ENCODE results near the gene CARD14.
"Not testable (repeated sequence)": the region's sequence is repeated elsewhere in the genome, so short reads cannot be mapped to it uniquely, and the experiment has no call there.

The CARD14 gene

DNA sequence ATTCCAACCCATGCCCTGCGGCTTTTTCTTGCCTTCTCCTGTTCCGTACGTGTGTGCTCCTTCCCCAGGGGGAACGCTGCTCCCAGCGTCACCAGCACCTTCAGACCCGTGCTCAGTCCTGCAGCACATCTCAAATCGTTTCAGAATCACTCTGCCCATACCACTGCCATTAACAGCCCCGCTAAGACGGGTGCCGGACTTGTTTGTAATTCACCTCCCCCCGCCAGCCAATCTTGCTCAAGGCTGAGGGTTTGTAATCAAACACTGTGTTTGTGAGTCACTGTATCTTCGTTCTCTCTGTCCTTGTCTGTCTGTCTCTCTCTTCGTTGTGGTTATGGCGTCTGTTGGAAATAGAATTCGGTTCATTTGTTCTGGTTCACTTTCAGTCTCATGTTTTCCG lies 17.3 kb downstream of the CARD14 start:
- DNase-seq: no peak

DNA sequence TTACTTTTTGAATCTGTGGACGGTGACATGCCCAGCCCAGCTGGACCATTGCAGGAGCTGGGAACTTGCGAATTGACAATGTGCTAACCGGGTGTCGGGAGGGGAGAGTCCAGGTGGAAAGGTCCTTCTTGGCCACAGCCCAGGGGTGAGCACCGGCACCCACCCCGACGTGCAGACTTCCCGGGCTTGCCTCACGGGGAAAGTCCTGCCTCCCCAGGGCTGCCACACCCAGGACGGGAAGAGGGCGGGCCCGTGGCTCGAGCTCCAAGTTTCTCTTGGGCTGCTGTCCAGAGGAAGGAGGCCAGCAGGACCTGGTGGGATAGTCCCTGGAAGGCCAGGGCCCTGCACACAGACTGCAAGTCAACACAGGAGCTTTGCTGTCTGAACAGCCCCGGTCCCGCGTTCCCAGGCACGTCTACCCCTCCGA lies 17.7 kb downstream of the CARD14 start:
- no peak for DNase-seq

DNA sequence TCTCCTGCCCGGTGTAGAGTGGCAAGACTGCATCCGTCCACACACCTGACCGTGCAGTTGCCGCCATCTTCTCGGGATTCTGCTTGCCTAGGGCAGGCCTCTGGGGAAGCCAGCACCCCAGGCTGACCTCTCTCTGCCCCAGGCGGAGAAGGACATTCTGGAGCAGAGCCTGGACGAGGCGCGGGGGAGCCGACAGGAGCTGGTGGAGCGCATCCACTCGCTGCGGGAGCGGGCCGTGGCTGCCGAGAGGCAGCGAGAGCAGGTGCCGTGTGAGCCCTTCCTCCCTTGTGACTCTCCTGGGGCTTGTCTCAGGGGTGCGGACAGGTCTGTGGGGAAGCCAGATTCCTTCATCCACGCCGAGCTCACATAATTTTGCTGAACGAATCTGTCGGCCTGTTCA lies 19.8 kb downstream of the CARD14 start:
- DNase-seq: no peak

DNA sequence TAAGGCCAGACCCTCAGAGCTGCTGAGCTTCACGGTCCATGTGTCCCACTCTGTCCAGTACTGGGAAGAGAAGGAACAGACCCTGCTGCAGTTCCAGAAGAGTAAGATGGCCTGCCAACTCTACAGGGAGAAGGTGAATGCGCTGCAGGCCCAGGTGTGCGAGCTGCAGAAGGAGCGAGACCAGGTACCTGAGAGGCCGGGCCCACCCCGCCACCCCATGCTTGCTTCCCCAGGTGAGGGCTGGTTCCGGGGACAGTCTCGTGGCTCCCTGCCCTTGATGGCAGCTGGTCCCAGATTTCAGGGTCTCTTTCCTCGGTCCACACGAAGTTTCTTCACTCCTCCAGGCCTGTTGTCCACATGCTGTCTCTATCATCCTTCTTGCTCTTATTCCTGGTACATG lies 20.9 kb downstream of the CARD14 start:
- DNase-seq: no peak

GRCh38 chr17:80191192-80191591 lies 21.4 kb downstream of the CARD14 start:
- DNase-seq: no peak

GRCh38 chr17:80191865-80192661 lies 22.2 kb downstream of the CARD14 start:
- peak; percentile 55 for DNase-seq

- no peak for DNase-seq
Observed at GRCh38 chr17:80195141-80195540, 25.3 kb downstream of the CARD14 start.

DNA sequence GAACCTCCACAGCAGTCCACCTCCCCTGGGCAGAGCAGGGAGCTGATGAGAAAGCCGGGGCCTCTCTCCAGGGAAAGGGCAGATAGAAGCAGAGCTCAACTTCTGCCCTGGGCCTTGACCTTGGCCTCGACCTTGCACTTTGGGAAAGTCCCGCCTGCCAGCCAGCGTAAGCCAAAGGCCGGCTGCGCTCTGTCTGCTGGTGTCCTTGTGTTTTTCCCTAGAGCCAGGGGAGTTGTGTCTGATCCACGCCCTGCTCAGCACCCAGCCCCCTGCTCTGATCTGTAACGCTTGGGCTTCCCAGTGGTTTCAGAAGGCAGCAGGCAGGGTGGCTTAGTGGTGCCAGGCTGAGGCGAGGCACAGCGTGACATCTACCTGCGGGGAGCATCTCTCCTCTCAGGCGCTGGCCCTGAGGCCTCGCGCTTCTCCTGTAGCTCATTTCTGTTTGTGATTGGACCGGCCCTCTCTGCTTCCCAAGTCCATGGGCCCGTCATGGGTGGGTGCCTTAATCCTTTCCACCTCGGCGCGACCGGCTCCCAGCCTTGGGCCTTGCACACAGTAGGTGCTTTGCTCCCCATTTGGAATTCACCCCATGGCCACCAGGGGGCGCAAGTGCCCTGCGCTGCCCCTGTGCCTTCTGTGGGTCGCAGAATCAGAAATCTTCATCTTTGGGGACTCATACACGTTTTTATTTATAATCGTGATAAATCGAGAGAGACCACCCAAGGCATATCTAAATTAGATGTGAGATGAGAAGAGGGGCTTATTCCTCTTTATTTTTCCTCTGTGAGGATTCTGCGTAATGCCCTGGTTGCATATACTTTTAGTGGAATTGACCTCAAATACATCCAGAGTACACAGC lies 26.1 kb downstream of the CARD14 start:
- peak; percentile 42 for DNase-seq

DNA sequence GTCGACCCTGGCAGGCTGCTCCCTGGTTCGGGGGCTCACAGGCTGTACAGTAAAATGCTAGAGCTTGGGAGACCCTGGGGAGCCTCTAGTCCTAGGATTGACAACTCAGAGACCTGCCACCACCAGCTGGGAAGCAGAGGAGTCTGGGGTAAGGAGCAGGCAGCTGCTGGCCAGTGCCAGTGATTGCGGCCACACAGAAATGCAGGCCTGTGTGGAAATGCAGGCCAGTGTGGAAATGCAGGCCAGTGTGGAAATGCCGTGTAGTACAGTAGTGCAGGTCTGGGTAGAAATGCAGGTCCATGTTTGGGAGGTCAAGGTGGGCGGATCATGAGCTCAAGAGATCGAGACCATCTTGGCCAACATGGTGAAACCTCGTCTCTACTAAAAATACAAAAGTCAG lies 26.8 kb downstream of the CARD14 start:
- no peak for DNase-seq

GRCh38 chr17:80198144-80198661 lies 28.4 kb downstream of the CARD14 start:
- DNase-seq: no peak

DNA sequence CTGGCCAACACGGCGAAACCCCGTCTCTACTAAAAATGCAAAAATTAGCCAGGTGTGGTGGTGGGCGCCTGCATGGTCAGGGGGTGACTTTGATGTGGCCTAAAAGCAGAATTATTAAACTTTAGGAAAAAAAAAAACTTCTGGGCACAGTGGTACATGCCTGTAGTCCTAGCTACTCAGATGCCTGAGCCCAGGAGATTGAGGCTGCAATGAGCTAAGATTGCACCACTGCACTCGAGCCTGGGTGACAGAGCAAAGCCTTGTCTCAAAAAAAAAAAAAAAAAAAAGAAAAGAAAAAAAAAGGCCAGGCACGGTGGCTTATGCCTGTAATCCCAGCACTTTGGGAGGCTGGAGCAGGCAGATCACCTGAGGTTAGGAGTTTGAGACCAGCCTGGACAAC lies 29.5 kb downstream of the CARD14 start:
- not testable (repeated sequence) for DNase-seq

GRCh38 chr17:80201446-80201845 lies 31.6 kb downstream of the CARD14 start:
- no peak for DNase-seq

- DNase-seq: no peak
Observed at GRCh38 chr17:80202197-80202596, 32.4 kb downstream of the CARD14 start.

DNA sequence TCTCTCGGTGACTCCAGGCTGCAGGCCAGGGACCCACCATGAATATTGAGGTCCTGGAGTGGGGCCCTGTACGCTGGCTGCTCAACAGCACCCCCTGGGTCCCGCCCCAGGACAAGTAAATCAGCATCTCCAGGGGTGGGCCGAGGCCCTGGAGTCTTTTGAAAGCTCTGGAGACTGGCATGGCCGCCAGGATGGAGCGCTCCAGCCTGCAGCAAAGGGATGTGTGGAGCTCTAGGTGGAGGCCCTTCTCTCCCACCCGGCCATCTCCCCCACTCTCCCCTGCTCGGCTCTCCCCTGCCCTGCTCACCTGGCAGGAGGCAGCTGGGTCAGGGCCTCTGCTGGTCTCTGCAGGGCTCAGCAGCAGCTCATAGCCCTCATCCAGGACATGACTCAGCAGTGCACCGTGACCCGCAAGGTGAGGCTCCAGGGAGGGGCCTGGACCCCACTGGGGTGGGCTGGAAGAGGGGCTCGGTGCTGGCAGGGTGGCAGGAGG lies 33.7 kb downstream of the CARD14 start:
- no peak for DNase-seq

DNA sequence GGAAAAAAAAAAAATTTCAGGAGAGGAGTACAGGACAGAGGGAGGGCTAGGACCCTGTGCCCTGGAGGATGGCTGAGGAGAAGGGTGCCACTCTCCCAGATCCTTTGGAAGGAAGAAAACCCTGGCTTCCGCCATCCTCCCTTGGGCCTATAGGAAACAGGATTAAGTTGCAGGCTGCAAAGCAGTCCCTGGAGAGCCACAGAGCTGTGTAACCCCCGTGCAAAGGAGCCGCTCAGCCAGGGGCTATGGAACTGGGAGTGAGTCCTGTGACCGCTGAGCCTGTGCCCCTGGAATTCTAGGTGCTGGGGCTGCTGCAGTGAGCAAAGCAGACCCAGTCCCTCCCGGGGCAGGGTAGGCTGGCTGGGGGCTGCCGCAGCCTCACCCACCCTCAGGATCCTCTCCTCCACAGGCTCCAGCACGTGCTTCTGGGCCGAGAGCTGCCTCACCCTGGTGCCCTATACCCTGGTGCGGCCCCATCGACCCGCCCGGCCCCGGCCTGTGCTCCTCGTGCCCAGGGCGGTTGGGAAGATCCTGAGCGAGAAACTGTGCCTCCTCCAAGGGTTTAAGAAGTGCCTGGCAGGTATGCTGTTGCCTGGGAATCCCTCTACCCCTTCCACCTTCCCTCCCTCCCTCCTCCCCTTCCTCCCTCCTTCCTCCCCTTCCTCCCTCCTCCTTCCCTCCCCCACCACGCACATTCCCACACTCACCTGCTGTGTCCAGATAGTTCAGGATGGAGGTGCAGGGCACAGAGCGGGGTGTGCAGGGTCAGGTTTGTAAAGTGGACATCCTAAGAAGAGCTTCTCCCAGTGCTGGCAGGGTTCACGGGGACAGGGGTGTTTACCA lies 35.0 kb downstream of the CARD14 start:
- no peak for DNase-seq

GRCh38 chr17:80205811-80206210 lies 36.0 kb downstream of the CARD14 start:
- no peak for DNase-seq

GRCh38 chr17:80208050-80208449 lies 38.2 kb downstream of the CARD14 start:
- DNase-seq: no peak

DNA sequence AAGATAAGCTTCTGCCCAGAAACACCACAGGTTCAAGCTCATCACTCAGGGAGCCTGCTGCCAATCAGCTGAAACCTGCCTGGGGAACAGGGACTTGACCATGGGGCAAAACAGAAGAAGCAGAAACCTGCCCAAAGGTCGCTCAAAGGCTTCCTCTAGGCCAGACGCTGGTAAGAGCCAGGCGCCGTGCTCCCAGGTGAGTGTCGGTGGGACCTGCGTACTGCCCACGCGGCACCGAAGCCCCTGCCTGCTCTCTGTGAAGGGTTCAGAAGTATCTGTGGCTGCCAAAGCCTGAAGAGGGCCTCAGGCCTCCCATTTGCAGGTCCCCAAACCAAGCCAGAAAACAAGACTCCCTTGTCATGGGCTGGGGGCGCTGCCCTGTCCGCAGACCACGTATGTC lies 39.9 kb downstream of the CARD14 start:
- DNase-seq: no peak

DNA sequence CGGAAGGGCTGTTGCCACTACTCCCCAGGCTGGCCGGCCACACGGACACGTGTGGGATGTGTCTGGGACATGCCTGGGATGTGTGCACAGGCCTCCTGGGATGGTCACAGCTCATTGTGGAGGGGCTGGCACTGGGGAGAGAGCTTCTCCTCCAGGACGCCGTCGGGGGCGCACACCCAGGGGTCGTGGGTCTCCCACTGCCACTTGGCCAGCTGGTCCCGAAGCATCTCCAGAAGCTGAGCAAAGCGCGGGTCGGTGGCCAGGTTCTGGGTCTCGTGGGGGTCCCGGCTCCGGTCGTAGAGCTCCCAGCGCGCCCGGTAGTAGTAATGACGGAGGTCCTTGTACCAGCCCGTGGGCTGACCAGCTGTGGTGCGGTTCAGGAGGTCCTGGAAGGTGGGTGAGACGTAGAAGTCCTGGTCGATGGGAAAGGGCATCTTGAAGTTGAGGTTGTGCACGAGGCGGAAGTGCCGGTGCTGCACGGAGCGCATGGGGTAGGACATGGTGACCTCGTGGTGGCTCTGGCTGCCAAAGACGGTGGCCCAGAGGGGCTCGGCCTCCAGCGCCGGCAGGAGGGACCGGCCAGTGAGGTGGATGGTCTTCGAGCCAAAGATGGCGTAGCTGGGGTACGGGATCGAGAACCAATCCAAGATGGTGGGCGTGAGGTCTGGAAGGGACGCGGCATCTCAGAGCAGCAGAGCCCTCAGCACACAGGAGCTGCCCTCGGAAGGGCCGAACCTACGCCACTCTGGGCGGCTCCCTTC lies 40.7 kb downstream of the CARD14 start:
- no peak for DNase-seq

- no peak for DNase-seq
Observed at GRCh38 chr17:80212109-80212508, 42.3 kb downstream of the CARD14 start.

DNA sequence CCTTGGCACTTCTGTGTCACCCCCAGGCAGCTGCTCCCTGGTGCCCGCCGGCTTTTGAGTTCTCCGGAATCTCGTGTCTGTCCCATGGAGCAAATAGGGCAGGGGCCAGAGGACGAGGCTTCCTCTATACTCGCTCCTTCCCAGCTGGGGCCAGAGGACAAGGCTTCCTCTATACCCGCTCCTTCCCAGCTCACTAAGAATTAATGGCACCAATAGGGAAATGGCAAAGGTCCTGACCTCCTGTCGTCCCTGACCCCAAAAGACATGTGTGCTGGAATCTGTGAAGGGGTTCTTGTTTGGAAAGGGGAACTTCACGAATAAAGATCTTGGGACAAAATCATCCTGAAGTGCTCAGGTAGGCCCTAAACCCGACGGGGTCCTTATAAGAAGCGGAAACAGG lies 42.7 kb downstream of the CARD14 start:
- DNase-seq: no peak
